ENCODE data around the gene MAFG. TPM values are rescaled to one million over a fixed set of nuclear protein-coding genes. Genes with fewer than 3 reads are reported as not detected.

The MAFG gene
- total RNA-seq, 4 donors from 2014 or later, result 17.1 to 21.1 (median 19.0) TPM

DNA sequence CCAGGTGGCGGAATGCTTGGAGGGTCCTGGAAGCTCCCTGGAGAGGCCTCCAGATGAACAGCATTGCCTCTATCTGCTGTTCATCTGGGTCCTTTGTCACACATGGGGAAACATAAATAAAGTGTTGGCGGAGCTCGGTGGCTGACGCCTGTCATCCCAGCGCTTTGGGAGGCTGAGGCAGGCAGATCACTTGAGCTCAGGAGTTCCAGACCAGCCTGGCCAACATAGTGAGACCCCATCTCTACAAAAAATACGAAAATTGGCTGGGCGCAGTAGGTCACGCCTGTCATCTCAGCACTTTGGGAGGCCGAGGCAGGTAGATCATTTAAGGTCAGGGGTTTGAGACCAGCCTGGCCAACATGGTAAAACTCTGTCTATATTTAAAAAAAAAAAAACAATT lies 17.3 kb upstream of the MAFG start:
- Histone ChIP-seq H3K4me3 (no peak overlapping the region), H3K27ac (no peak overlapping the region), H3K9me3 (no peaks in the 10 kb centered on the region), H3K27me3 (peaks cover 17% of the 10 kb centered on the region), H3K36me3 (no peaks in the 10 kb centered on the region), H3K4me1 (peaks cover 6% of the 10 kb centered on the region)
- no peak for DNase-seq (ENCODE audit: low spot score in 2 of 2)
- WGBS, result 97% methylated on average over 9 of the region's 9 CpGs
- no peak for TF ChIP-seq POLR2AphosphoS5 (IDR thresholded peaks at IDR 0.05)

DNA sequence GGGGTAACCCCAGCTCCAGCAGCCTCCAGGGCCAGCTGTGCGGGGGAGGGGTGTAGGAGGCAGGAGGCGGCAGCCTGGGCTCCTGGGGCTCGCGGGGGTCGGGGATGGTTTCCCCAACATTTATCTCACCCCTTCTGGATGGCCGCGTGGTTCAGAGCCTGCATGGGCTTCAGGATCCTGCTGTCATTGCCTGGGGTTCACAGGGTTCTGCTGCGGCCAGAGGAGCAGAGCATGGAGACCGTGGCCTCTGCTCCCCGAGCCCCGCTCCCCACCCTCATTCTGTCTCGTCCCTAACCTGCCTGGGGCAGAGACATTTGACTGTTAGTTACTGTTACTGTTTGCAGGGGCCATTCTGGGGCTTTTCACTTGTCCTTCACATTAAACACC lies 14.6 kb upstream of the MAFG start:
- H3K9me3 ChIP-seq, result no peaks in the 10 kb centered on the region
- no peak overlapping the region for H3K4me3 ChIP-seq
- TF ChIP-seq POLR2AphosphoS5 (IDR thresholded peaks at IDR 0.05) (no peak), POLR2A (IDR thresholded peaks at IDR 0.05) (no peak), EP300 (IDR thresholded peaks at IDR 0.05) (no peak)
- TF ChIP-seq, protein P1, sequence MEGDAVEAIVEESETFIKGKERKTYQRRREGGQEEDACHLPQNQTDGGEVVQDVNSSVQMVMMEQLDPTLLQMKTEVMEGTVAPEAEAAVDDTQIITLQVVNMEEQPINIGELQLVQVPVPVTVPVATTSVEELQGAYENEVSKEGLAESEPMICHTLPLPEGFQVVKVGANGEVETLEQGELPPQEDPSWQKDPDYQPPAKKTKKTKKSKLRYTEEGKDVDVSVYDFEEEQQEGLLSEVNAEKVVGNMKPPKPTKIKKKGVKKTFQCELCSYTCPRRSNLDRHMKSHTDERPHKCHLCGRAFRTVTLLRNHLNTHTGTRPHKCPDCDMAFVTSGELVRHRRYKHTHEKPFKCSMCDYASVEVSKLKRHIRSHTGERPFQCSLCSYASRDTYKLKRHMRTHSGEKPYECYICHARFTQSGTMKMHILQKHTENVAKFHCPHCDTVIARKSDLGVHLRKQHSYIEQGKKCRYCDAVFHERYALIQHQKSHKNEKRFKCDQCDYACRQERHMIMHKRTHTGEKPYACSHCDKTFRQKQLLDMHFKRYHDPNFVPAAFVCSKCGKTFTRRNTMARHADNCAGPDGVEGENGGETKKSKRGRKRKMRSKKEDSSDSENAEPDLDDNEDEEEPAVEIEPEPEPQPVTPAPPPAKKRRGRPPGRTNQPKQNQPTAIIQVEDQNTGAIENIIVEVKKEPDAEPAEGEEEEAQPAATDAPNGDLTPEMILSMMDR (IDR thresholded peaks at IDR 0.05), result no peak
- WGBS, result 49% methylated on average over 8 of the region's 12 CpGs
- no peak overlapping the region for H3K27ac ChIP-seq
- no peaks in the 10 kb centered on the region for H3K36me3 ChIP-seq
- H3K27me3 ChIP-seq, result peaks cover 17% of the 10 kb centered on the region
- no peak for DNase-seq (ENCODE audit: low spot score in 2 of 2)
- H3K4me1 ChIP-seq, result peaks cover 18% of the 10 kb centered on the region

DNA sequence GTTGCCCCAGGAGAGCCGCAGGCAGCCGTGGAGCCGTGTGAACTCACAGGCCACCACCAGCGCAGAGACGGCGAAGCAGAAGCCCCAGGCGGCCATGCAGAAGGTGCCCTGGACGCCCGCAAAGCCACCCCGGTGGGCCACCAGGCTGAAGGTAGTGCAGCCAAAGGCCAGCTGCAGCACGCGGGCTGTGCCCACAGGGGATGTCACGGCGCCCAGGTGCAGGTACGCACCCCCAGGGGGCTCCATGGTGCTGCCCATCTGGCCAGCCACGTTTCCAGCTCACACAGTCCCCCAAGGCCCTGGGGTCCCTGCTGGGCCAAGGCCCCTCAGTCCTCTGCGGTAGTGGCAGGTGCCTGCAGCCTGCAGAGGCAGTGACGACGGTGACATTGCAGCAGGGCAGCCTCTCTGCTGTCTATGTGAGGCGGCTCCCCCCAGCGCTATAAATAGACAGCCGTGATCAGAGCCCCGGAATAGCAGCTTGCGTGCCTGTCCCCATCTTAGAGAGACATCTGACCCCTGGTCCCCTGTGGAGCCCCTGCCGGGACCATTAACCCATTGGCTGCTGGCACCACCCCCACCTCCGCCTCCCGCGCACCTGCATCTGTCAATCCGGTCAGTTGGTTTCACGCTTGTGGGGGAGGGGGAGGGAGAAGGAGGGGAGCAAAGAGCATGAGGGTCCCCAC lies 14.1 kb upstream of the MAFG start:
- DNase-seq (ENCODE audit: low spot score in 2 of 2), result no peak
- Histone ChIP-seq H3K27me3 (peaks cover 17% of the 10 kb centered on the region), H3K27ac (no peak overlapping the region), H3K36me3 (no peaks in the 10 kb centered on the region), H3K9me3 (no peaks in the 10 kb centered on the region), H3K4me1 (peaks cover 23% of the 10 kb centered on the region), H3K4me3 (no peak overlapping the region)
- 66% methylated on average over 17 of the region's 30 CpGs for WGBS
- TF ChIP-seq EP300 (IDR thresholded peaks at IDR 0.05) (no peak), POLR2A (IDR thresholded peaks at IDR 0.05) (no peak), POLR2AphosphoS5 (IDR thresholded peaks at IDR 0.05) (no peak)
- TF ChIP-seq, protein P1 (IDR thresholded peaks at IDR 0.05), result no peak

DNA sequence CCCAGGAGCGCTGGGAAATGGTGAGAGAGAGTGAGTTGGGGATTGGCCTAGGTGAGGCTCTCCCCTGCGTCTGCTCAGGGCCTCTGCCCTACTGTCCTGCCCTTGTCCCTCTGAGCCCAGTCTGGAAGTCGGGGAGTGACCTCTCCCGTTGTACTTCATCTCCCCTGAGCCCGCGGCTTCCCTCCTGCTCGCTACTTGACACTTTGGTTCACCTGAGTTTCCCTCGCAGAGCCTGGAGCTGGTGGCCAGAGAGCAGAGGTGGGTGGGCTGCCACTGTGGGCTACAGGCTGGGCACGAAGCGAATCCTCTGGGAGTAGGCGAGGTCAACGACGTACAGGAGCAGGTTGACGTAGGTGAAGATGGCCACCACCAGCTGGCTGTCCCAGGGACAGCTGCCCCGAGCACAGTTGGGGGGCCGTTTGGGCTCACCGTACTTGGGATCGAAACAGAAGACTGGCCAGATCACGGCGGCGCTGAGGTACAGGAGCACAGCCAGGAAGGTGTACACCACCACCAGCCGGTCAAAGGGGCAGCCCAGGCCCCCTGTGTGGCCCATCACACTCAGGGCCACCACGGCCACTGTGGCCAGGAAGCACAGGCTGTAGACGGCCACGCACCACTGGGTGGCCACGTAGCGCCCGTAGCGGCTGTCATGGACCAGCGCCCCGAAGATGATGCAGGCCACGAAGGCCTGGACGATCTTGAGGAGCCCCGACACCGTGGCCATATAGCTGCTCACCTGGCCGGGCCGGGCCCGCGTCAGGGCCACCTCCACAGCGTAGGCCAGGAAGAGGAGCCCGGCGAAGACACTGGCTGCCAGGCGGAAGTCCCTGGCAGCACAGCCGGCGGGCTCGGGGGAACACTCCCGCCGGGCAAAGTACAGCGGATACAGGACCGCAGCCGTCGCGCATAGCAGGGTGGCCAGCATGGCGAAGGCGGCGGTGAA lies 13.3 kb upstream of the MAFG start:
- Histone ChIP-seq H3K4me3 (no peak overlapping the region), H3K4me1 (peaks cover 26% of the 10 kb centered on the region), H3K9me3 (no peaks in the 10 kb centered on the region), H3K27ac (no peak overlapping the region), H3K36me3 (no peaks in the 10 kb centered on the region), H3K27me3 (peaks cover 17% of the 10 kb centered on the region)
- 92% methylated on average over 29 of the region's 56 CpGs for WGBS
- TF ChIP-seq POLR2AphosphoS5 (IDR thresholded peaks at IDR 0.05), result no peak
- TF ChIP-seq EP300 (IDR thresholded peaks at IDR 0.05), result no peak
- TF ChIP-seq POLR2A (IDR thresholded peaks at IDR 0.05), result no peak
- TF ChIP-seq, protein P1 (IDR thresholded peaks at IDR 0.05), result no peak
- no peak for DNase-seq (ENCODE audit: low spot score in 2 of 2)

DNA sequence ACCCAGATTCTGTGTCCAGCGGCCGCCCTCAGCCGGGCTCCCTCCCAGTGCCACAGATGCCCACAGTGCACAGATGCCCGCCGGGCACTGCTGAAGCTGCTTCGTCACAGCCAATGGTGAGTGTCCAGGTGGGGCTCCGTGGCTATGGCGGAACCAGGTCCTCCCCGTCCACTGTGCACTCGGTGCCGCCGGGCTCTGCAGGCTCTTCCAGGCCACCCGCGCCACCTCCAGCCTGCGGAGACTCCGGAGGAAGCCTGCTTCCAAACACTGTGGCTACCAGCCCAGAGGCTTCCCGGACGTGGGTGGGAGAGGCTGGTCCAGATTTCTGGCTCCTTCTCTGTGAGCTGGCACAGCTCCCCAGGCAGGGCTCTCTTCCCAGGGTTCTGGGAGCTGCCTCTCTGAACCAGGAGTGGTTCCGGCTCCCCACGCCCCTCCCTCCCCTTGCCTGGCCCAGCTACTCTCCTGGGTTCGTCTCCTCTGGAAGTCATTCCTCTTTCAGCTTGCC lies 12.4 kb upstream of the MAFG start:
- WGBS, result no CpG with 5 or more reads among the region's 21 CpGs
- no peaks in the 10 kb centered on the region for H3K36me3 ChIP-seq
- no peak for TF ChIP-seq EP300 (IDR thresholded peaks at IDR 0.05)
- TF ChIP-seq, protein P1 (IDR thresholded peaks at IDR 0.05), result no peak
- no peak for TF ChIP-seq POLR2A (IDR thresholded peaks at IDR 0.05)
- no peak for TF ChIP-seq POLR2AphosphoS5 (IDR thresholded peaks at IDR 0.05)
- no peak overlapping the region for H3K27ac ChIP-seq
- H3K4me1 ChIP-seq, result peaks cover 26% of the 10 kb centered on the region
- no peak for DNase-seq (ENCODE audit: low spot score in 2 of 2)
- H3K27me3 ChIP-seq, result peaks cover 17% of the 10 kb centered on the region
- no peaks in the 10 kb centered on the region for H3K9me3 ChIP-seq
- H3K4me3 ChIP-seq, result no peak overlapping the region

All from suprapubic skin (tissue), 4 donors.